ENCODE data around the gene NHERF1. TPM values are rescaled to one million over a fixed set of nuclear protein-coding genes. Genes with fewer than 3 reads are reported as not detected.
A peak's percentile ranks its signal among the peaks of the same experiment; 100 is the strongest.

Gene NHERF1
- total RNA-seq (2014; rRNA removed; shearing (Covaris generic)) = 15.0 TPM in 2 replicates

DNA sequence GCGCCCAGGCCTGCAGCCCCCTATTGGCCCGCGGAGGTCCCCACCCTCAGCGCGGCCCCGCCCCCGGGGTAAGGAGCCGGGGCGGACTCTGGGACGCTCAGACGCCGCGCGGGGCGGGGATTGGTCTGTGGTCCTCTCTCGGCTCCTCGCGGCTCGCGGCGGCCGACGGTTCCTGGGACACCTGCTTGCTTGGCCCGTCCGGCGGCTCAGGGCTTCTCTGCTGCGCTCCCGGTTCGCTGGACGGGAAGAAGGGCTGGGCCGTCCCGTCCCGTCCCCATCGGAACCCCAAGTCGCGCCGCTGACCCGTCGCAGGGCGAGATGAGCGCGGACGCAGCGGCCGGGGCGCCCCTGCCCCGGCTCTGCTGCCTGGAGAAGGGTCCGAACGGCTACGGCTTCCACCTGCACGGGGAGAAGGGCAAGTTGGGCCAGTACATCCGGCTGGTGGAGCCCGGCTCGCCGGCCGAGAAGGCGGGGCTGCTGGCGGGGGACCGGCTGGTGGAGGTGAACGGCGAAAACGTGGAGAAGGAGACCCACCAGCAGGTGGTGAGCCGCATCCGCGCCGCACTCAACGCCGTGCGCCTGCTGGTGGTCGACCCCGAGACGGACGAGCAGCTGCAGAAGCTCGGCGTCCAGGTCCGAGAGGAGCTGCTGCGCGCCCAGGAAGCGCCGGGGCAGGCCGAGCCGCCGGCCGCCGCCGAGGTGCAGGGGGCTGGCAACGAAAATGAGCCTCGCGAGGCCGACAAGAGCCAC, at the start of gene NHERF1:
NHERF1 (plus strand) TSS at position 100 of the 750 bp plus-strand sequence; CDS start at position 319, 219 bp downstream.
- DNase-seq (ENCODE audit: low read depth) = peak; percentile 89

- DNase-seq (ENCODE audit: low read depth) = no peak
These were observed 49.2 kb upstream of the NHERF1 start for GRCh38 chr17:74699236-74699635.

DNA sequence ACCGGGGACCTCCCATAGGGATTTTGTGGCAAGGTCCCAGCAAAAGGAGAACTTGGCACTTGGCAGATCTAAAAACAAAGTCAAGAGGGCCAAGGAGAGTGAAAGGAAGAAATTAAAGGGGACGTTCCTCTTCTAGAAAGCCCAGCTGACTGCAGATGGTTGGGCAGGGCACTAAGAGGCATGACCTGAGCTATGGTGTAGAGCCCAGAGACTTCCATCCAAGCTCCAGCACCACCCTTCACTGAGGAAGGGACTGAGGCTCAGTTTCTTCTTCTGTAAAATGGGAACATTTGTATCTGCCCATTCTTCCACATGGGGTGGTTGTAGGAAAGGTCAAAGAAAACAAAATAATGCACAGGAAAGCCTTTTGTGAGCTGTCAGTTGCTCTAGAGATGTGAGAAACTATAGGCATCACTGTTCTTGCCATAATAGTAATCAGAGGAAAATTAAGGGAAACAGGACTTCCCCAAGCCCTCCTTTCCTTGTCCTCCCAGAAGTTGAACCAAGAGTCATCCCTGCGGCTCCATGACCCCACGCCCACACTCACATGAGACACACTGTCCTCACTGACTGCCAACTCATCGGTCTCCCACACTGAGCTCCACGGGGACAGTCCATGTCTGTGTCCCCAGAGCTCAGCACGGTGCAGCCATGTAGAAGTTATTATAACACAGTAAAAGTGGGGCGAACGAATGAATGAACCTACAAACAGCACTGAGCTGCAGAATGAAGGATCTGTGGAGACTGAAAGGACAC, 46.1 kb upstream of the NHERF1 start:
- no peak for DNase-seq (ENCODE audit: low read depth)

GRCh38 chr17:74703311-74703710, 45.1 kb upstream of the NHERF1 start:
- no peak for DNase-seq (ENCODE audit: low read depth)

- DNase-seq (ENCODE audit: low read depth) = no peak
These were observed 43.9 kb upstream of the NHERF1 start for GRCh38 chr17:74704544-74704943.

- DNase-seq (ENCODE audit: low read depth) = no peak
These were observed 37.2 kb upstream of the NHERF1 start for GRCh38 chr17:74711058-74711824.

DNA sequence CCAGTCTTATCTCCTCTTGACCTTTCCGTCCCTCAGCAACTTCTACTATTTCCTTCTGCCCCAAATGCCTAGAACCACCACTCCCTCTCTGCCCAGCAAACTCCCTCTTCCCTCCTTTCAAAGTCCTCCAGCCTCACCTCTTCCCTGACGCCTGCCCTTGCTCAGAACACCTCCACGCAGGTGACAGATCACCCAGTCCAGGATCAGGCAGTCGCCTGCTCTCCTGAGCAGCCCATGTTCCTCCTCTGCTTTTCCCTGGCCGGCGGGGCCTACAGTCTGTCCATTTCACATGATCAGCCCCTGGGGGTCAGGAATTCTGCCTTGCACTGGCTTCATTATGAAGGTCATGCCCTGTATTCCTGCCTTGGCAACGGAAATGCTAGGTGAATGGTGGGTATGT, 36.1 kb upstream of the NHERF1 start:
- DNase-seq (ENCODE audit: low read depth) = no peak

DNA sequence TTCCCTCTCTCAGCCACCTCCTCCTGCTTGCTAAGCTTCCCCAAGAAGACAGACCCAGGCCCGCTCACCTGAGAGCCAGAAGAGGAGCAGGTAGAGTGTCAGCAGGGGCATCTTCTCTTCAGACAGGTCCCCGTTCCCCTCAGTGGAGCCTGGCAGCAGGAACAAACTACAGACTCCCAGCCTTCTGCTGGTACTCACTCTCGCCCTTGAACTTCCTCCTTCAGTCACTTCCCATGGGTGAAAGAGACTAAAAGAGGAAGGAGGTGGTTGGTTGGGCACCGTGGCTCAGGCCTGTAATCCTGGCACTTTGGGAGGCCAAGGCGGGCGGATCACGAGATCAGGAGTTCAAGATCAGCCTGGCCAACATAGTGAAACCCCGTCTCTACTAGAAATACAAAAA, 35.7 kb upstream of the NHERF1 start, which contains the start of gene CD300LF:
CD300LF (minus strand) TSS at position 168 of the 400 bp plus-strand sequence; CDS start at position 111, 57 bp downstream.
- DNase-seq (ENCODE audit: low read depth) = no peak

GRCh38 chr17:74713171-74713755, 35.2 kb upstream of the NHERF1 start:
- no peak for DNase-seq (ENCODE audit: low read depth)

GRCh38 chr17:74715144-74715543, 33.3 kb upstream of the NHERF1 start:
- no peak for DNase-seq (ENCODE audit: low read depth)

- DNase-seq (ENCODE audit: low read depth) = no peak
These were observed 27.9 kb upstream of the NHERF1 start for GRCh38 chr17:74720506-74720905.

- no peak for DNase-seq (ENCODE audit: low read depth)
These were observed 25.6 kb upstream of the NHERF1 start for GRCh38 chr17:74722782-74723181.

DNA sequence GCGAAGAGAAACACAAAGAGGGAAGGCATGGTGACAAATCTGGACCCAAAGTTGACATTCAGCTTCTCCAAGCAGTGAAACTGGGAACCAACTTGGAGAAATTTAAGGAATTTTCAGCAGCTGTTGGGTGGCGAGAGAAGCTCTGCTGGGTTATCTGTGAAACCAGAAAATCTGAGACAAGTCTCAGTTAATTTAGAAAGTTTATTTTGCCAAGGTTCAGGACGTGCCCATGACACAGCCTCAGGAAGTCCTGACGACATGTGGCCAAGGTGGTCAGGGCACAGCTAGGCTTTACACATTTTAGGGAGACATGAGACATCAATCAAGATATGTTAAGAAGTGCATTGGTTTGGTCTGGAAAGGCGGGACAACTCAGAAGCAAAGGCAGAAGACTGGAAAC, 24.5 kb upstream of the NHERF1 start:
- DNase-seq (ENCODE audit: low read depth) = no peak

GRCh38 chr17:74725111-74725510, 23.3 kb upstream of the NHERF1 start:
- no peak for DNase-seq (ENCODE audit: low read depth)

DNA sequence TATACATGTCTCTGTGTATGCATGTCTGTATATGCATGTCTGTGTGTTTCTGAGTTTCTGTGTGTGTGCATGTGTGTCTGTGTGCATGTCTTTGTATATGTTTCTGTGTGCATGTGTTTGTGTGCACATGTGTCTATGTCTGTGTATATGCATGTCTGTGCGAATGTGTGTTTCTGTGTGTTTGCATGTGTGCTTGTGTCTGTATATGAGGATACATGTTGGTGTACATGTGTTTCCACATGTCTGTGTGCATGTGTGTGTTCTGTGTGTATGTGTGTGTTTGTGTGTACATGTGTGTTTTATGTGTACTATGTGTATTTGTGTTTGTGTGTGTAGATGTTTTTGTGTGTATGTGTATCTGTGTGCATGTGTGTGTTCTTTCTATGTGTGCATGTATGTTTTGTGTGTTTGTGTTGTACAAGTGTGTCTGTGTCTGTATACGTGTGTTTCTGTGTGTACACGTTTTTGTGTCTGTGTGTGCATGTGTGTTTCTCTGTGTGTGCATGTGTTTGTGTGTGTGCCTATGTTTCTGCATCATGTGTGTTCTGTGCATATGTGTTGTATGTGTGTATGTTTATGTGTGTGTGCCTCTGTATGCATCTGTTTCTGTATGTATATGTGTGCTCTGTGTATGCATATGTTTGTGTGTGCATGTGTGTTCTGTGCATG, 20.3 kb upstream of the NHERF1 start:
- DNase-seq (ENCODE audit: low read depth) = no peak

- DNase-seq (ENCODE audit: low read depth) = no peak
These were observed 19.7 kb upstream of the NHERF1 start for GRCh38 chr17:74728702-74729075.

GRCh38 chr17:74729368-74729767, 19.1 kb upstream of the NHERF1 start:
- DNase-seq (ENCODE audit: low read depth) = no peak

GRCh38 chr17:74729866-74730265, 18.6 kb upstream of the NHERF1 start:
- no peak for DNase-seq (ENCODE audit: low read depth)

DNA sequence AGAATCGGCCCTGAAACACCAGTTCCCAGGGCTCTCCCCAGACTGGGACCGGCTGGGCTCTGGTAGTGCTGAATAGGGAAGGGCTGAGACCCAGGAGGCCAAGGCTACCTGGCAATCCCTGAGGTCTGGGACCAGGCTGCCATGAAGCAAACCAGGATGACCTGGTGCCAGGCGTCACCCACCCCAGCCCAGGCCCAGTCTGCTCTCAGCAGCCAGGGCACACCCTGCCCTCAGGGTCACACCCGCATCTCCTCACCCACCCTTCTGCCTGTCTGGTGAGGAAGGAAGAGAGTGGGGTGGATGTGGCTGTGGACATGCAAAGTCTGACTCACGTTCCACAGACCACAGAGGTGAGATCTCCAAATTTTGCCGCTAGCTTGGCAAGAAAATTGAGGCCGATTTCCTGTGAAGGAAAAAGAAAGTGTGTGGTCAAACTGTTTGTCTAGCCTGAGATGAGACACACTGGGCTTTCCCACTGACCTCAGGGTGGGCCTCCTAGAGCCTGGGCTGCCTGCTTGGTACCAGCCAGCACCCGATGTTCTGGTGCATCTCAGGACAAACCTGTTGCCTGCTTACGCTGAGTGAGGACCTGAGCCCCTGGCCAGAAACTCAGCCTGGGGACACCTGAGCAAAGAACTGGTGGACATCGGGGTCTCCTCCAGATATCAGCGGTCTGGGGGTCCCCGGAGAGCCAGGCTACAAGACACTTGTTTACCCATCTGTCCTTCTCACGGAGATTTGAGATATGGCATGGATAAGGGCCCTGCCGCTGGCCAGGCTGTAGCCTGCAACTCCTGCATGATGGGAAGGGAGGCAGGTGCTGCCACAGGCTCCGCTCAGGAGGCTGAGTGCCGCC, 17.7 kb upstream of the NHERF1 start:
- DNase-seq (ENCODE audit: low read depth) = peak; percentile 50

GRCh38 chr17:74731347-74731605, 17.2 kb upstream of the NHERF1 start:
- no peak for DNase-seq (ENCODE audit: low read depth)
